Myocyte (in vitro differentiated cells): Measurements from ENCODE around the gene VPS13D. TPM values are rescaled to one million over a fixed set of nuclear protein-coding genes. Genes with fewer than 3 reads are reported as not detected.

Source experiments
- DNase-seq: peaks from one replicate; pipeline ENCODE4 v3.0.0-alpha.2; 2012; ENCODE audit warnings: low read depth
- total RNA-seq: library from RNA; depleted of rRNA; stranded (reverse); fragments of >200 nt; gene quantifications from 2 replicates; pipeline ENCODE4 v1.2.3, GENCODE V29; 2014

The VPS13D gene
- total RNA-seq, 1 donor from 2014 or later, result 23.0 TPM

GRCh38 chr1:12486059-12486341 is 256.2 kb downstream of the VPS13D start:
- no peak for DNase-seq

GRCh38 chr1:12486401-12487005 is 256.7 kb downstream of the VPS13D start:
- no peak for DNase-seq

- no peak for DNase-seq
Observed at GRCh38 chr1:12487520-12487919, 257.7 kb downstream of the VPS13D start.

- no peak for DNase-seq
Observed at GRCh38 chr1:12488666-12489354, 259.0 kb downstream of the VPS13D start.

GRCh38 chr1:12490532-12491142 is 260.8 kb downstream of the VPS13D start:
- no peak for DNase-seq

- no peak for DNase-seq
Observed at GRCh38 chr1:12491656-12492055, 261.8 kb downstream of the VPS13D start.

- DNase-seq, result no peak
Observed at GRCh38 chr1:12495725-12496124, 265.9 kb downstream of the VPS13D start.

- no peak for DNase-seq
Observed at GRCh38 chr1:12496154-12496961, 266.5 kb downstream of the VPS13D start.

- no peak for DNase-seq
Observed at GRCh38 chr1:12499539-12500240, 269.9 kb downstream of the VPS13D start.

- DNase-seq, result no peak
Observed at GRCh38 chr1:12501661-12502060, 271.8 kb downstream of the VPS13D start.

GRCh38 chr1:12502336-12503109 is 272.7 kb downstream of the VPS13D start:
- no peak for DNase-seq

GRCh38 chr1:12503709-12504108 is 273.9 kb downstream of the VPS13D start:
- DNase-seq, result no peak

GRCh38 chr1:12504601-12505000 is 274.8 kb downstream of the VPS13D start:
- no peak for DNase-seq

GRCh38 chr1:12505231-12505630 is 275.4 kb downstream of the VPS13D start:
- DNase-seq, result no peak

GRCh38 chr1:12505639-12506280 is 275.9 kb downstream of the VPS13D start:
- DNase-seq, result no peak

- no peak for DNase-seq
Observed at GRCh38 chr1:12506281-12507280, 276.8 kb downstream of the VPS13D start.

GRCh38 chr1:12507631-12508030 is 277.8 kb downstream of the VPS13D start:
- DNase-seq, result no peak

- DNase-seq, result no peak
Observed at GRCh38 chr1:12508849-12509248, 279.0 kb downstream of the VPS13D start.

GRCh38 chr1:12511128-12511484 is 281.3 kb downstream of the VPS13D start:
- no peak for DNase-seq
